RPMI7951 (cell line): Measurements from ENCODE around the gene SPEM1. TPM values are rescaled to one million over a fixed set of nuclear protein-coding genes. Genes with fewer than 3 reads are reported as not detected.
"Not testable (repeated sequence)": the region's sequence is repeated elsewhere in the genome, so short reads cannot be mapped to it uniquely, and the experiment has no call there.

ENCODE experiments used
- DNase-seq: peaks from one replicate; pipeline ENCODE4 v3.0.0-alpha.2; 2012; ENCODE audit warnings: low read depth
- total RNA-seq: library from RNA; depleted of rRNA; stranded (reverse); fragments of >200 nt; shearing (Covaris generic); gene quantifications from 2 replicates; pipeline ENCODE4 v1.2.3, GENCODE V29; 2014

SPEM1 gene
- total RNA-seq, 1 experiment from 2014 or later = not detected

GRCh38 chr17:7441266-7441665, 21.1 kb downstream of the SPEM1 start:
- DNase-seq = no peak

GRCh38 chr17:7442142-7442541, 22.0 kb downstream of the SPEM1 start:
- no peak for DNase-seq

- DNase-seq = no peak
These were observed 23.7 kb downstream of the SPEM1 start for GRCh38 chr17:7443499-7444485.

GRCh38 chr17:7444682-7445618, 24.8 kb downstream of the SPEM1 start, which contains the start of gene CHRNB1:
Gene CHRNB1, plus strand, starts transcription at chr17:7445061. Its CDS starts 67 bp downstream, at chr17:7445128.
- peak; percentile 61 for DNase-seq

GRCh38 chr17:7445619-7445968, 25.5 kb downstream of the SPEM1 start:
- DNase-seq = no peak

GRCh38 chr17:7448461-7448860, 28.3 kb downstream of the SPEM1 start:
- DNase-seq = no peak

GRCh38 chr17:7459961-7460545, 39.9 kb downstream of the SPEM1 start:
- DNase-seq = no peak

GRCh38 chr17:7460850-7461660, 40.9 kb downstream of the SPEM1 start:
- DNase-seq = no peak

GRCh38 chr17:7462474-7463371, 42.6 kb downstream of the SPEM1 start:
- no peak for DNase-seq

GRCh38 chr17:7463372-7463846, 43.3 kb downstream of the SPEM1 start:
- no peak for DNase-seq

- DNase-seq = no peak
These were observed 44.0 kb downstream of the SPEM1 start for GRCh38 chr17:7464081-7464480.

- no peak for DNase-seq
These were observed 45.6 kb downstream of the SPEM1 start for GRCh38 chr17:7465597-7466275.

- DNase-seq = no peak
These were observed 46.2 kb downstream of the SPEM1 start for GRCh38 chr17:7466318-7466638.

GRCh38 chr17:7466639-7467341, 46.7 kb downstream of the SPEM1 start:
- DNase-seq = peak; percentile 67

GRCh38 chr17:7467498-7467897, 47.4 kb downstream of the SPEM1 start:
- DNase-seq = no peak

GRCh38 chr17:7468290-7468689, 48.2 kb downstream of the SPEM1 start:
- DNase-seq = no peak

GRCh38 chr17:7468804-7469389, 48.8 kb downstream of the SPEM1 start:
- DNase-seq = no peak

- not testable (repeated sequence) for DNase-seq
These were observed 49.7 kb downstream of the SPEM1 start for GRCh38 chr17:7469843-7470242.
